ENCODE data around the gene EOLA1. TPM values are rescaled to one million over a fixed set of nuclear protein-coding genes. Genes with fewer than 3 reads are reported as not detected.
A peak's percentile ranks its signal among the peaks of the same experiment; 100 is the strongest.
"Not testable (repeated sequence)": the region's sequence is repeated elsewhere in the genome, so short reads cannot be mapped to it uniquely, and the experiment has no call there.

EOLA1 gene
- total RNA-seq, 4 donors from 2014 or later = 12.3 to 30.7 (median 17.7) TPM

DNA sequence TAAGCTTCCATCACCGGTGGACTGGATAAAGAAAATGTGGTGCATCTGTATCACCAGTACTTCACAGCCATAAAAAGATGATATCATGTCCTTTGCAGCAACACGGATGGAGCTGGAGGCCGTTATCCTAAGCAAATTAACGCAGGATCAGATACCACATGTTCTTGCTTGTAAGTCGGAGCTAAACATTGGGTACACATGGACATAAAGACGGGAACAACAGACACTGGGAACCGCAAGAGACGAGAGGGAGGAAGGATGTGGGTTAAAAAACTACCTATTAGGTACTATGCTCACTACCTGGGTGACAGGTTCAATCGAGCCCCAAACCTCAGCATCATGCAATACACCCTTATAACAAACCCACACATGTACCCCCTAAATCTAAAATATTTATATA is 19.4 kb upstream of the EOLA1 start:
- DNase-seq = no peak
- Histone ChIP-seq H3K27ac (no peak overlapping the region), H3K4me1 (peaks cover 0 to 5% (median 0%) of the 10 kb centered on the region in 4 donors), H3K4me3 (no peak overlapping the region), H3K36me3 (no peaks in the 10 kb centered on the region), H3K27me3 (no peaks in the 10 kb centered on the region), H3K9me3 (no peaks in the 10 kb centered on the region)
- TF ChIP-seq POLR2AphosphoS5 (IDR thresholded peaks at IDR 0.05) (no peak), POLR2A (IDR thresholded peaks at IDR 0.05) (no peak), EP300 (IDR thresholded peaks at IDR 0.05; ENCODE audit: low read depth) (no peak)
- TF ChIP-seq, protein P1, sequence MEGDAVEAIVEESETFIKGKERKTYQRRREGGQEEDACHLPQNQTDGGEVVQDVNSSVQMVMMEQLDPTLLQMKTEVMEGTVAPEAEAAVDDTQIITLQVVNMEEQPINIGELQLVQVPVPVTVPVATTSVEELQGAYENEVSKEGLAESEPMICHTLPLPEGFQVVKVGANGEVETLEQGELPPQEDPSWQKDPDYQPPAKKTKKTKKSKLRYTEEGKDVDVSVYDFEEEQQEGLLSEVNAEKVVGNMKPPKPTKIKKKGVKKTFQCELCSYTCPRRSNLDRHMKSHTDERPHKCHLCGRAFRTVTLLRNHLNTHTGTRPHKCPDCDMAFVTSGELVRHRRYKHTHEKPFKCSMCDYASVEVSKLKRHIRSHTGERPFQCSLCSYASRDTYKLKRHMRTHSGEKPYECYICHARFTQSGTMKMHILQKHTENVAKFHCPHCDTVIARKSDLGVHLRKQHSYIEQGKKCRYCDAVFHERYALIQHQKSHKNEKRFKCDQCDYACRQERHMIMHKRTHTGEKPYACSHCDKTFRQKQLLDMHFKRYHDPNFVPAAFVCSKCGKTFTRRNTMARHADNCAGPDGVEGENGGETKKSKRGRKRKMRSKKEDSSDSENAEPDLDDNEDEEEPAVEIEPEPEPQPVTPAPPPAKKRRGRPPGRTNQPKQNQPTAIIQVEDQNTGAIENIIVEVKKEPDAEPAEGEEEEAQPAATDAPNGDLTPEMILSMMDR (IDR thresholded peaks at IDR 0.05) = no peak
- intact Hi-C loops (cut with DNase I; ENCODE audit: low total_unique reads) = no loop called here
- 50 to 59% methylated on average over 1 to 9 of the region's 9 CpGs for WGBS, 2 donors (ENCODE audit: low coverage in 1 of 2)
- in situ Hi-C loops (cut with MboI; ENCODE audit: low pct_ligation_motif_present in 1 of 4, low pct_unique_long_range_greater_than_20kb in 1 of 4, low sequenced_read_pairs in 3 of 4) = loop anchor here in 3 of 4 donors (25.0 kb wide), 2 partner anchors 91 to 116 kb away; partner anchors contain the start of gene TMEM185A (in 1 of the 3)

DNA sequence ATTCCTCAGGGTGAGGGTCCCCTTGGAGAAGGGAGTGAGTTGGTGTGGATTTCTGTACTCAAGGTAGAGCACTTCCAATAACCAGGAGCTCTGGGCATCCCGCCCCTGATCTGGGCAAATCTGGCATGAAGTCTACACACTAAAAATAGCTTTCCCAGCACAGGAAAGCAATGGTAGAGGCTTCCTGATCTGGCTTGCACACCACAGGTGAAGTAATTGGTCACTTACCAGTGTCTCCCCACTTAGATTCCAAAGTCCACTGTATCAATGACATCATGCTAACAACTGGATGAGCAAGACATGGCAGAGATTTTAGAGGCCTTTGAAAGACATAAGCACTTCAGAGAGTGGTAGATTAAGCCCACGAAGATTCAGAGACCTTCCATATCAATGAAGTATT is 17.9 kb upstream of the EOLA1 start:
- no peaks in the 10 kb centered on the region for H3K27me3 ChIP-seq
- WGBS, 2 donors (ENCODE audit: low coverage in 1 of 2) = 50% methylated on average over 2 of the region's 2 CpGs; no CpG with 5 or more reads in 1 of the 2 donors
- intact Hi-C loops (cut with DNase I; ENCODE audit: low total_unique reads) = no loop called here
- H3K4me1 ChIP-seq = peaks cover 0 to 5% (median 0%) of the 10 kb centered on the region in 4 donors
- no peaks in the 10 kb centered on the region for H3K9me3 ChIP-seq
- H3K27ac ChIP-seq = peak overlapping the region in 1 of 4 donors; percentile 47
- no peak for DNase-seq
- in situ Hi-C loops (cut with MboI; ENCODE audit: low pct_ligation_motif_present in 1 of 4, low pct_unique_long_range_greater_than_20kb in 1 of 4, low sequenced_read_pairs in 3 of 4) = loop anchor here in 3 of 4 donors (25.0 kb wide), 2 partner anchors 89 to 114 kb away; partner anchors contain the start of gene TMEM185A (in 1 of the 3)
- H3K4me3 ChIP-seq = no peak overlapping the region
- no peaks in the 10 kb centered on the region for H3K36me3 ChIP-seq
- peak; percentile 8 for TF ChIP-seq POLR2A (IDR thresholded peaks at IDR 0.05)
- TF ChIP-seq, protein P1 (IDR thresholded peaks at IDR 0.05) = no peak
- no peak for TF ChIP-seq EP300 (IDR thresholded peaks at IDR 0.05; ENCODE audit: low read depth)

DNA sequence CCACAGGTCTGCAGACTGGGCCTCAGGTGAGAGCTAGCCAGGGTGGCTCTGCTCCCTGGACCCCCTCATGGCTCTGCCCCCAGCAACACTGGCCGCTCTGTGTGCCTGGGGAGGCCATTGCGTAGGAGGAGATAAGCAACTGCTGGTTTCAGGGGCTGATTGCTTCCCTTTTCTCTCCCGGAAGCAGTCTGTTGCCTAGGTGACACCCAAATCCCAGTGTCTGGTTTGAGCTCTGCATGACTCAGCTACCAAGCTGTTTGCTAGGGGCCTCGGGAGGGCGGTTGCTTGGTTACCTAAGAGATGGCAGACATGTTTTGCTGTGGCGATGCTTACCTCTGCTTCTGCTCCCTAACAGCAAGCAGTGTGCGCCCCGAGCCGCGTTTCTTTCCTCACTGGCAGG is 15.4 kb upstream of the EOLA1 start:
- H3K4me1 ChIP-seq; H3K36me3 ChIP-seq; in situ Hi-C loops (cut with MboI; ENCODE audit: low pct_ligation_motif_present in 1 of 4, low pct_unique_long_range_greater_than_20kb in 1 of 4, low sequenced_read_pairs in 3 of 4); H3K4me3 ChIP-seq; H3K27me3 ChIP-seq; H3K9me3 ChIP-seq; intact Hi-C loops (cut with DNase I; ENCODE audit: low total_unique reads): not testable (repeated sequence)
- peak overlapping the region in 1 of 4 donors; percentile 34 for H3K27ac ChIP-seq
- 42% methylated on average over 2 of the region's 10 CpGs; no CpG with 5 or more reads in 1 of the 2 donors for WGBS, 2 donors (ENCODE audit: low coverage in 1 of 2)
- DNase-seq = peak; percentile 42

DNA sequence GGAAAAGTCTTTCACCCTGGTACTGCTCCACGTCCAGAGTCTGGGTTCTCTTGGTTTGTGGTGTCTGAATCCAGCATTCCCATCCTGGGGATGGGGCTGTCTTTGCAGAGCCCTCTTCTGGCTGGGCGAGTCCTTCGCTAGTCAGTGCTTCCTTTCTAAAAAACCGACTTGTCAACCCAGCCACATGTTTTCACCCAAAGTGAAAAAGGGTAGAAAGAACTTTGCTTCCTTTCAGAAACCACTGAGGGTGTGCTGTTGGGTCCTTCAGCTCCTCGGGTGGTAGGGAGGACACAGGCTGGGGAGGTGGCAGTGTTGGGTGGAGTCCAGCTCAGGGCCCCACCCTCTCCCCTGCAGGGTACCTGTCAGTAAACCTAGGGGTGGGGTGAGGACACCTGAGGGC is 14.9 kb upstream of the EOLA1 start:
- DNase-seq; H3K36me3 ChIP-seq; H3K27me3 ChIP-seq; H3K4me3 ChIP-seq; H3K4me1 ChIP-seq; in situ Hi-C loops (cut with MboI; ENCODE audit: low pct_ligation_motif_present in 1 of 4, low pct_unique_long_range_greater_than_20kb in 1 of 4, low sequenced_read_pairs in 3 of 4); intact Hi-C loops (cut with DNase I; ENCODE audit: low total_unique reads); H3K9me3 ChIP-seq: not testable (repeated sequence)
- 42% methylated on average over 4 of the region's 5 CpGs; no CpG with 5 or more reads in 1 of the 2 donors for WGBS, 2 donors (ENCODE audit: low coverage in 1 of 2)
- peak overlapping the region in 3 of 4 donors; percentile 13 to 34 (median 19) for H3K27ac ChIP-seq

DNA sequence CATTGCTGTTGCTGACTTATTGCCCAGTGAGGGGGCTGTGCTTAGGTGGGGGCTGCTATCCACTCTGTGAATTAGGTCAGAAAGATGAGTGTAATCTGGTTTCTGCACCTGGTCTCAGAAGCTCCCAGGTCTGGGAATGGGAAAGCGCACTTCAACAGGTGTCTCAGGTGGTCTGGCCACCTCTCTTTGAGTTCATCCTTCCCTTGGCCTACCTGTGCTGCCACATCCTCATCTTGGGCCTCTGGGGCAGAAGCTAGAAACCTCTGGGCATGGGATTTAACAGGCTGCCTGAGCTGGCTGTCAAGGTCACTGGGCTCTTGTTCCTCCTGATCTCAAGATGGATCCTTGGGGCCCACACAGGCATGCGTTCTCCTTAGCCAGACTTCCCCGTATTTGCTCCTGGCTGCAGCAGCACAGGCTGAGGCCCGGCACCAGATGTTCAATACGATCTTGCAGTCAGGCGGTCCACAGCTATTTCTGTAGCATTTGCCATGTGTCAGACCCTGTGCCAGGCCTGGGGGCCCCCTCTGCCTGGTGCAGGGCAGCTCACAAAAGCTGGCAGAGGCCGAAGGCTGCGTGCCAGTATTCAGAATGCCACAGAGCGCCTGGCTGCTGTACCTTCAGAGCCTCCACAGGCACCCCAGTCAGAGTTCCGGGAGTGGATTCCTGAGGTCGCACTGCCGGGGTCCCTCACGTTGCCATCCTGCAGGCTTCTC is 14.3 kb upstream of the EOLA1 start:
- intact Hi-C loops (cut with DNase I; ENCODE audit: low total_unique reads) = not testable (repeated sequence)

More for the DNA sequence above, 14.3 kb upstream of the EOLA1 start:
- peak overlapping the region in 3 of 4 donors; percentile 13 to 34 (median 19) for H3K27ac ChIP-seq
- H3K4me3 ChIP-seq; DNase-seq; H3K4me1 ChIP-seq; H3K36me3 ChIP-seq; H3K9me3 ChIP-seq; H3K27me3 ChIP-seq; in situ Hi-C loops (cut with MboI; ENCODE audit: low pct_ligation_motif_present in 1 of 4, low pct_unique_long_range_greater_than_20kb in 1 of 4, low sequenced_read_pairs in 3 of 4): not testable (repeated sequence)
- 88% methylated on average over 6 of the region's 13 CpGs; no CpG with 5 or more reads in 1 of the 2 donors for WGBS, 2 donors (ENCODE audit: low coverage in 1 of 2)

Data from transverse colon (tissue), 4 donors.